Aorta (tissue), 5 donors: ENCODE results near the gene ENTR1. TPM values are rescaled to one million over a fixed set of nuclear protein-coding genes. Genes with fewer than 3 reads are reported as not detected.

ENCODE experiments used
- ATAC-seq: fragments of 200-7000 bp; cut with Tn5 transposase; one replicate; pipeline ENCODE4 v1.9.1; 2022; ENCODE audit warnings: moderate library complexity; ENCODE audit not compliant: low FRiP score
- DNase-seq, 2 donors: peaks; one replicate each; pipeline ENCODE4 v3.0.0-alpha.2; 2020
- H3K27ac ChIP-seq, 2 donors: one replicate each; pipeline ENCODE4 v1.5.1; 2013; ENCODE audit warnings: low read length in 2 of 2, mild to moderate bottlenecking in 2 of 2, moderate library complexity in 2 of 2, control low read depth in 1 of 2, inconsistent platforms in 1 of 2, low read depth in 1 of 2
- H3K27me3 ChIP-seq, 2 donors: one replicate each; pipeline ENCODE4 v1.6.1; 2013; ENCODE audit warnings: control low read depth in 1 of 2, low read length in 1 of 2, mild to moderate bottlenecking in 1 of 2, moderate library complexity in 1 of 2; ENCODE audit not compliant: insufficient read depth in 2 of 2, control insufficient read depth in 1 of 2
- H3K36me3 ChIP-seq, 2 donors: one replicate each; pipeline ENCODE4 v1.6.1; 2013; ENCODE audit warnings: control low read depth in 1 of 2, low read length in 1 of 2, mild to moderate bottlenecking in 1 of 2; ENCODE audit not compliant: insufficient read depth in 2 of 2, control insufficient read depth in 1 of 2
- H3K4me1 ChIP-seq, 2 donors: one replicate each; pipeline ENCODE4 v1.6.1; 2013; ENCODE audit warnings: low read length in 2 of 2, control low read depth in 1 of 2, mild to moderate bottlenecking in 1 of 2, moderate library complexity in 1 of 2; ENCODE audit not compliant: insufficient read depth in 2 of 2, control insufficient read depth in 1 of 2
- H3K4me3 ChIP-seq, 2 donors: one replicate each; pipeline ENCODE4 v1.5.1; 2013; ENCODE audit warnings: low read length in 2 of 2, control low read depth in 1 of 2, mild to moderate bottlenecking in 1 of 2
- H3K9me3 ChIP-seq: one replicate; pipeline ENCODE4 v1.6.1; 2013; ENCODE audit warnings: mild to moderate bottlenecking, low read length; ENCODE audit not compliant: control insufficient read depth
- WGBS, 2 donors: extraction: QIAGEN DNeasy Blood & Tissue Kit; methylation state at CpG; one replicate each; pipeline ENCODE4 v1.1.7; 2013; 5-methylcytosine and 5-hydroxymethylcytosine counted together
- intact Hi-C, 2 donors: fragments of 100-400 bp; cut with DNase I; formaldehyde crosslinking; loops; one replicate each; pipeline versions ENCODE4 v1.14.2 to v1.15.0; 2022
- polyA plus RNA-seq, 2 donors: library from polyadenylated mRNA; stranded (reverse); fragments of 200-250 nt; gene quantifications; one replicate each; pipeline ENCODE4 v1.2.3, GENCODE V29; 2013
- total RNA-seq, 2 donors: library from RNA; stranded (reverse); fragmentation: NEBNext Ultra II Directional; extraction: Animal tissue kit (Norgen Biotek cat#: 25700); gene quantifications; one replicate each; pipeline ENCODE4 v1.2.1, GENCODE V29; 2021
- donor health status: healthy with polysubstance abuse.
- donor health status: Bipolar disorder and iron deficiency.
- donor health status: DM: no; HTN: no; CAD: no.
- donor health status: DM: no; HTN: no; CAD: no.
- donor health status: DM: yes; HTN: yes; CAD: no.

ENTR1 gene
- total and polyA plus RNA-seq, 4 donors: 15.0 to 47.2 (median 33.0) TPM

- no peaks in the 10 kb centered on the region for H3K27me3 ChIP-seq
- intact Hi-C loops: no loop called here
- H3K36me3 ChIP-seq: peaks cover 0 to 4% of the 10 kb centered on the region in 2 donors
- ATAC-seq (no peak), DNase-seq (no peak)
- no peak overlapping the region for H3K27ac ChIP-seq
- 88 to 91% methylated on average over 15 of the region's 15 CpGs for WGBS, 2 donors
- no peaks in the 10 kb centered on the region for H3K4me1 ChIP-seq
- H3K4me3 ChIP-seq: no peak overlapping the region
- no peaks in the 10 kb centered on the region for H3K9me3 ChIP-seq
Measured at GRCh38 chr9:136441191-136441680, 30.8 kb upstream of the ENTR1 start.

- ATAC-seq: peak; percentile 91
- peak within 1 kb of the TSS; percentile 83 to 93 for H3K4me3 ChIP-seq
- H3K9me3 ChIP-seq: no peaks in the 10 kb centered on the region
- WGBS, 2 donors: 5 to 6% methylated on average over 79 to 90 of the region's 90 CpGs
- peak; percentile 77 to 92 for DNase-seq
- H3K4me1 ChIP-seq: no peaks in the 10 kb centered on the region
- no peaks in the 10 kb centered on the region for H3K27me3 ChIP-seq
- H3K36me3 ChIP-seq: peaks cover 0 to 4% of the 10 kb centered on the region in 2 donors
- intact Hi-C loops: no loop called here
- no peak within 1 kb of the TSS for H3K27ac ChIP-seq
Measured at GRCh38 chr9:136439481-136440408, 29.3 kb upstream of the ENTR1 start, which contains the start of gene INPP5E. Gene INPP5E (minus strand): TSS chr9:136439845. CDS start chr9:136439419, 426 bp downstream.

- DNase-seq: no peak
- H3K9me3 ChIP-seq: no peaks in the 10 kb centered on the region
- H3K36me3 ChIP-seq: peaks cover 0 to 2% of the 10 kb centered on the region in 2 donors
- H3K27me3 ChIP-seq: no peaks in the 10 kb centered on the region
- H3K4me3 ChIP-seq: peak overlapping the region; percentile 83 to 93
- 0 to 1% methylated on average over 73 to 91 of the region's 91 CpGs for WGBS, 2 donors
- intact Hi-C loops: no loop called here
- ATAC-seq: peak; percentile 19
- no peak overlapping the region for H3K27ac ChIP-seq
- H3K4me1 ChIP-seq: no peaks in the 10 kb centered on the region
Measured at GRCh38 chr9:136438548-136439480, 28.4 kb upstream of the ENTR1 start.

GRCh38 chr9:136437839-136438547, 27.6 kb upstream of the ENTR1 start:
- Histone ChIP-seq H3K27me3 (no peaks in the 10 kb centered on the region), H3K36me3 (peaks cover 0 to 2% of the 10 kb centered on the region in 2 donors), H3K4me1 (no peaks in the 10 kb centered on the region), H3K9me3 (no peaks in the 10 kb centered on the region), H3K27ac (no peak overlapping the region), H3K4me3 (peak overlapping the region; percentile 83 to 93)
- WGBS, 2 donors: 50% methylated on average over 37 of the region's 37 CpGs
- intact Hi-C loops: no loop called here
- DNase-seq (no peak), ATAC-seq (no peak)

- DNase-seq: no peak
- H3K27ac ChIP-seq: no peak overlapping the region
- no peaks in the 10 kb centered on the region for H3K27me3 ChIP-seq
- 67 to 72% methylated on average over 8 of the region's 8 CpGs for WGBS, 2 donors
- H3K36me3 ChIP-seq: peaks cover 0 to 2% of the 10 kb centered on the region in 2 donors
- H3K4me1 ChIP-seq: no peaks in the 10 kb centered on the region
- no peak for ATAC-seq
- H3K4me3 ChIP-seq: no peak overlapping the region
- intact Hi-C loops: no loop called here
- no peaks in the 10 kb centered on the region for H3K9me3 ChIP-seq
Measured at GRCh38 chr9:136437430-136437829, 27.0 kb upstream of the ENTR1 start.

GRCh38 chr9:136436055-136436634, 25.7 kb upstream of the ENTR1 start:
- no peak for ATAC-seq
- Histone ChIP-seq H3K36me3 (peaks cover 0 to 2% of the 10 kb centered on the region in 2 donors), H3K27ac (no peak overlapping the region), H3K9me3 (no peaks in the 10 kb centered on the region), H3K4me1 (no peaks in the 10 kb centered on the region), H3K4me3 (no peak overlapping the region), H3K27me3 (no peaks in the 10 kb centered on the region)
- intact Hi-C loops: no loop called here
- 89 to 92% methylated on average over 25 of the region's 25 CpGs for WGBS, 2 donors
- no peak for DNase-seq

GRCh38 chr9:136434580-136435169, 24.3 kb upstream of the ENTR1 start:
- no peak for DNase-seq
- no peaks in the 10 kb centered on the region for H3K36me3 ChIP-seq
- H3K4me1 ChIP-seq: no peaks in the 10 kb centered on the region
- no peaks in the 10 kb centered on the region for H3K9me3 ChIP-seq
- intact Hi-C loops: no loop called here
- 91% methylated on average over 17 of the region's 17 CpGs for WGBS, 2 donors
- no peak overlapping the region for H3K4me3 ChIP-seq
- no peak for ATAC-seq
- no peaks in the 10 kb centered on the region for H3K27me3 ChIP-seq
- no peak overlapping the region for H3K27ac ChIP-seq
